Keratinocyte (primary cell): ENCODE data around the gene GNA14.

Experiments
- CTCF ChIP-seq, 3 experiments: IDR thresholded peaks in 1 of 3; conservative IDR thresholded peaks in 1 of 3; optimal IDR thresholded peaks in 1 of 3; 2 replicates in 2 of 3; 3 replicates in 1 of 3; pipeline versions ENCODE3 to v1.5.1; 2011; ENCODE audit warnings: low read length in 3 of 3, mild to moderate bottlenecking in 3 of 3, moderate library complexity in 2 of 3, control low read depth in 1 of 3, inconsistent platforms in 1 of 3; ENCODE audit not compliant: insufficient read depth in 2 of 3; ENCODE audit errors: extremely low read depth in 1 of 3
- EZH2 ChIP-seq: IDR thresholded peaks from one replicate; pipeline ENCODE4 v1.6.1; 2012; ENCODE audit warnings: inconsistent platforms, mild to moderate bottlenecking, low read length, moderate library complexity

- no peak for TF ChIP-seq CTCF (optimal IDR thresholded peaks at IDR 0.05 in 1 of 3, IDR thresholded peaks at IDR 0.05 in 1 of 3, conservative IDR thresholded peaks at IDR 0.05 in 1 of 3; ENCODE audit: extremely low read depth in 1 of 3, insufficient read depth in 2 of 3, low read length in 3 of 3)
- no peak for TF ChIP-seq EZH2
Measured at GRCh38 chr9:77460938-77461337, 187.2 kb downstream of the GNA14 start.
